Rectal smooth muscle tissue (tissue), 1 donor: Measurements from ENCODE around the gene HSD11B1.

ENCODE experiments used
- H3K27ac ChIP-seq: one replicate; pipeline ENCODE4 v1.7.0; 2013; ENCODE audit warnings: low read depth, low read length, inconsistent platforms
- H3K27me3 ChIP-seq: one replicate; pipeline ENCODE4 v1.7.0; 2013; ENCODE audit warnings: low read length; ENCODE audit not compliant: control insufficient read depth, insufficient read depth
- H3K36me3 ChIP-seq: one replicate; pipeline ENCODE4 v1.7.0; 2013; ENCODE audit warnings: low read length; ENCODE audit not compliant: control insufficient read depth, insufficient read depth
- H3K4me1 ChIP-seq: one replicate; pipeline ENCODE4 v1.7.0; 2013; ENCODE audit warnings: low read length; ENCODE audit not compliant: control insufficient read depth, insufficient read depth
- H3K4me3 ChIP-seq: one replicate; pipeline ENCODE4 v1.7.0; 2013; ENCODE audit warnings: low read length
- H3K9ac ChIP-seq: one replicate; pipeline ENCODE4 v1.7.0; 2013; ENCODE audit warnings: low read length

The HSD11B1 gene

GRCh38 chr1:209704584-209704983 lies at the start of gene HSD11B1:
Gene HSD11B1 (plus strand): TSS chr1:209704846. CDS start chr1:209704943, 97 bp downstream.
- Histone ChIP-seq H3K4me3 (no peak within 1 kb of the TSS), H3K9ac (no peak within 1 kb of the TSS), H3K36me3 (no peaks in the 10 kb centered on the region), H3K4me1 (no peaks in the 10 kb centered on the region), H3K27me3 (no peaks in the 10 kb centered on the region), H3K27ac (no peak within 1 kb of the TSS)

- no peak overlapping the region for H3K4me3 ChIP-seq
- H3K9ac ChIP-seq: no peak overlapping the region
- H3K27me3 ChIP-seq: no peaks in the 10 kb centered on the region
- H3K36me3 ChIP-seq: no peaks in the 10 kb centered on the region
- no peak overlapping the region for H3K27ac ChIP-seq
- no peaks in the 10 kb centered on the region for H3K4me1 ChIP-seq
Measured at GRCh38 chr1:209655411-209656231, 49.0 kb upstream of the HSD11B1 start.

- Histone ChIP-seq H3K27ac (no peak overlapping the region), H3K4me1 (no peaks in the 10 kb centered on the region), H3K36me3 (no peaks in the 10 kb centered on the region), H3K4me3 (no peak overlapping the region), H3K9ac (no peak overlapping the region), H3K27me3 (no peaks in the 10 kb centered on the region)
Measured at GRCh38 chr1:209657140-209657879, 47.3 kb upstream of the HSD11B1 start.

GRCh38 chr1:209657918-209658317 lies 46.7 kb upstream of the HSD11B1 start:
- no peaks in the 10 kb centered on the region for H3K27me3 ChIP-seq
- no peaks in the 10 kb centered on the region for H3K36me3 ChIP-seq
- H3K9ac ChIP-seq: no peak overlapping the region
- H3K4me1 ChIP-seq: no peaks in the 10 kb centered on the region
- H3K27ac ChIP-seq: no peak overlapping the region
- no peak overlapping the region for H3K4me3 ChIP-seq

DNA sequence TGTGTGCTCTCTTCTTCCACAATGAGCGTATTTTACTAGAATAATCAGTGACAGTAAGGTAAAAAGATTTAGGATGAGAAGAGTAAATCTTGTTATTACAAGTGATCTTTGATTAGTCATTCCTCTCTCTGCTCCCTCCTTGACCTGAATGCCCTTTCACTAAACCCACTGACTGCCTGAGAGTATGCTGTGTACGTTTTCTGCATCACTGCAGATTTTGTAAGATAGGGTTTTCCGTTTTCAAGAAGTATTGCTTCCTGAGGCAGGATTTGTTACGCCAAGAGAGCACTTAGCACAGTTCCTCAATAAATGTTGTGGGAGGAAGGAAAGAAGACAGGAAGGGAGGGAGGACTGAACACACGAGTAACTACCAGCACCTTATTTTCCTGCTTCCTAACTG lies 44.7 kb upstream of the HSD11B1 start:
- Histone ChIP-seq H3K27me3 (no peaks in the 10 kb centered on the region), H3K9ac (no peak overlapping the region), H3K4me1 (no peaks in the 10 kb centered on the region), H3K27ac (no peak overlapping the region), H3K36me3 (no peaks in the 10 kb centered on the region), H3K4me3 (no peak overlapping the region)

- Histone ChIP-seq H3K27ac (no peak overlapping the region), H3K36me3 (no peaks in the 10 kb centered on the region), H3K27me3 (no peaks in the 10 kb centered on the region), H3K4me1 (no peaks in the 10 kb centered on the region), H3K4me3 (no peak overlapping the region), H3K9ac (no peak overlapping the region)
Measured at GRCh38 chr1:209661071-209661470, 43.6 kb upstream of the HSD11B1 start.

- Histone ChIP-seq H3K9ac (no peak overlapping the region), H3K27me3 (no peaks in the 10 kb centered on the region), H3K4me3 (no peak overlapping the region), H3K36me3 (no peaks in the 10 kb centered on the region), H3K27ac (no peak overlapping the region), H3K4me1 (no peaks in the 10 kb centered on the region)
Measured at GRCh38 chr1:209662879-209663327, 41.7 kb upstream of the HSD11B1 start.

DNA sequence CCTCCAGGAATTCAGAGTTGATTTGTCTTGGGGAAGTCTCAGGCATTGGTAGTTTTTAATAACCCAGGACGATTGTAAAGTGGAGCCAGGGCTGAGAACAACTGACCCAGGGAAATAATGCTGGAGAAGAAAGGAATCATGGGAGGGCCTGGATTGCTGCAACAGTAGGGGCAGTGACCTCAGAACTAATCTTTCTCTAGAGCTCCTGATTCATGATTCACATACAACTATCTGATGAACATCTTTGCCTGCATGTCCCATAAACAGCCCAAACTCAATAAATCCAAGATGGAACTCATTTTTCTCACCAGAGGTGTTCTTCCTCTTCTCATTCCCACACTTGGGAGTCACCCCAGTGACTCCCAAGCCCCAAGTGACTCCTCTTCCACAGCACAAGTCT lies 37.5 kb upstream of the HSD11B1 start:
- no peaks in the 10 kb centered on the region for H3K4me1 ChIP-seq
- H3K4me3 ChIP-seq: no peak overlapping the region
- no peaks in the 10 kb centered on the region for H3K36me3 ChIP-seq
- no peak overlapping the region for H3K9ac ChIP-seq
- no peak overlapping the region for H3K27ac ChIP-seq
- no peaks in the 10 kb centered on the region for H3K27me3 ChIP-seq

GRCh38 chr1:209667708-209668107 lies 36.9 kb upstream of the HSD11B1 start:
- Histone ChIP-seq H3K4me1 (no peaks in the 10 kb centered on the region), H3K27me3 (no peaks in the 10 kb centered on the region), H3K9ac (no peak overlapping the region), H3K36me3 (no peaks in the 10 kb centered on the region), H3K27ac (no peak overlapping the region), H3K4me3 (no peak overlapping the region)

GRCh38 chr1:209670441-209671082 lies 34.1 kb upstream of the HSD11B1 start:
- Histone ChIP-seq H3K27me3 (peaks cover 3% of the 10 kb centered on the region), H3K4me1 (peaks cover 2% of the 10 kb centered on the region), H3K27ac (no peak overlapping the region), H3K9ac (no peak overlapping the region), H3K36me3 (no peaks in the 10 kb centered on the region), H3K4me3 (no peak overlapping the region)

GRCh38 chr1:209672705-209673630 lies 31.7 kb upstream of the HSD11B1 start:
- H3K4me1 ChIP-seq: peaks cover 2% of the 10 kb centered on the region
- H3K36me3 ChIP-seq: no peaks in the 10 kb centered on the region
- H3K27me3 ChIP-seq: peaks cover 3% of the 10 kb centered on the region
- no peak overlapping the region for H3K9ac ChIP-seq
- H3K27ac ChIP-seq: no peak overlapping the region
- H3K4me3 ChIP-seq: no peak overlapping the region
